Retinal pigment epithelial cell (primary cell): Measurements from ENCODE around the gene INSYN2A.

Experiments
- DNase-seq: peaks from one replicate; pipeline ENCODE4 v3.0.0-alpha.2; 2010; ENCODE audit warnings: low read depth
- H3K4me3 ChIP-seq: 2 replicates; pipeline ENCODE4 v1.5.1; 2011; ENCODE audit warnings: mild to moderate bottlenecking, low read length, control low read depth, moderate library complexity
- TF ChIP-seq, protein P1 (sequence below): conservative IDR thresholded peaks from 2 replicates; pipeline ENCODE4 v1.5.1; 2011; ENCODE audit warnings: low read depth, low read length, control low read depth, inconsistent platforms

The INSYN2A gene

DNA sequence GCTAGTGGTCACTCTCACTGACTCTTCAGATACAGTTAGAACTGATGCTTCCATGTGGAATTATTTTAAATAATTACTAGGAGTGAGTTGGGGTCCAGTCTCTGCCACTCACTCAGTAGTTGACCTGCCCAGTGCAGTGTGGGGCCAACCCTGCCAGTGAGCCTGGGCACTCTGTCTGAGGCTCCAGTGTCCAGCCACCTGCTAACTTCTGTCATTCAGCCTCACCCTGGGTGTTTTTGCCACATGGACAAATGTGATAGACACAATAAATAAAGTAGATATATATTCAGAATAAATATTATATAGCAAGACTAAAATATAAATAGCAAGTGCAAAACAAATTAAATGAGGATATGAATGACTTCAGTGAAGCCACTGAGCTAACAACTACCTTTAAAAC is 7.2 kb downstream of the INSYN2A start:
- no peak for DNase-seq
- no peak overlapping the region for H3K4me3 ChIP-seq
- TF ChIP-seq, protein P1, sequence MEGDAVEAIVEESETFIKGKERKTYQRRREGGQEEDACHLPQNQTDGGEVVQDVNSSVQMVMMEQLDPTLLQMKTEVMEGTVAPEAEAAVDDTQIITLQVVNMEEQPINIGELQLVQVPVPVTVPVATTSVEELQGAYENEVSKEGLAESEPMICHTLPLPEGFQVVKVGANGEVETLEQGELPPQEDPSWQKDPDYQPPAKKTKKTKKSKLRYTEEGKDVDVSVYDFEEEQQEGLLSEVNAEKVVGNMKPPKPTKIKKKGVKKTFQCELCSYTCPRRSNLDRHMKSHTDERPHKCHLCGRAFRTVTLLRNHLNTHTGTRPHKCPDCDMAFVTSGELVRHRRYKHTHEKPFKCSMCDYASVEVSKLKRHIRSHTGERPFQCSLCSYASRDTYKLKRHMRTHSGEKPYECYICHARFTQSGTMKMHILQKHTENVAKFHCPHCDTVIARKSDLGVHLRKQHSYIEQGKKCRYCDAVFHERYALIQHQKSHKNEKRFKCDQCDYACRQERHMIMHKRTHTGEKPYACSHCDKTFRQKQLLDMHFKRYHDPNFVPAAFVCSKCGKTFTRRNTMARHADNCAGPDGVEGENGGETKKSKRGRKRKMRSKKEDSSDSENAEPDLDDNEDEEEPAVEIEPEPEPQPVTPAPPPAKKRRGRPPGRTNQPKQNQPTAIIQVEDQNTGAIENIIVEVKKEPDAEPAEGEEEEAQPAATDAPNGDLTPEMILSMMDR = no peak

DNA sequence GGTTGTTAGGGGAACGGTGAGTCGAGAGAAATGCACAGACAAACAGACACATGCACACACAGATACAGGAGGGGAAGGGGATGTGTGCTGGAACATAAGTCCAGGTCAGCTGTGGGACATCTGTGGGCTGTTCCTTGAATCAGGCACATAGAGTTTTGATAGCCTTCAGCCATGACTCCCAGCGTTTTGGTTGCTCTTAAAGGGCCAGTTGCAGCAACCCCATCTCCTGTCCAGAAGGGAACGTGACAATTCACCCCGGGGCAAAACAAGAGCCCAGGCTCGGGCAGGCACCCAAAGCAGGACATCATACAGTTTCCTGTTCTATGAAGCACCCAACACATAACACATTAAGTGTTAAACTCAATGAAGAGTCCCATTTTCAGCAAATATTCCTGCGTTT is 9.6 kb downstream of the INSYN2A start:
- no peak overlapping the region for H3K4me3 ChIP-seq
- DNase-seq = no peak
- TF ChIP-seq, protein P1 = no peak

DNA sequence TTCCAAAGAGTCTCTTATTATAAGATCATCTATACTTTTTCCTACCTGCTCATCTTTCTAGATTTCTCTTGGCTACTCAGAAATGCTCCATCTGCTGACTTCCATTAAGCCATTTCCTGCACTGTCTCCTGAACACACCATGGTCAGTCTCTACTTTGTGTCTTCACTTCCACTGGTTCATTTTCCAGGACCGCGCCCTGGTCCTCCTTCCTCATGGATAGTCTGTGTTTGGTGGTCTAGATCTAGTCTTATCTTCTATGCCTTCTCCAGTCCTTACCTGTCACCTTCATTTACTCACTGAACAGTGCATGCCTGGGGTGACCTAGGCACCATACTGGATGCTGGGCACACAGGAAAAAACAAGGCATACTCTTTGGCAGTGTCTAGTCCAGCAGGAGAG is 11.8 kb downstream of the INSYN2A start:
- TF ChIP-seq, protein P1 = no peak
- no peak overlapping the region for H3K4me3 ChIP-seq

DNA sequence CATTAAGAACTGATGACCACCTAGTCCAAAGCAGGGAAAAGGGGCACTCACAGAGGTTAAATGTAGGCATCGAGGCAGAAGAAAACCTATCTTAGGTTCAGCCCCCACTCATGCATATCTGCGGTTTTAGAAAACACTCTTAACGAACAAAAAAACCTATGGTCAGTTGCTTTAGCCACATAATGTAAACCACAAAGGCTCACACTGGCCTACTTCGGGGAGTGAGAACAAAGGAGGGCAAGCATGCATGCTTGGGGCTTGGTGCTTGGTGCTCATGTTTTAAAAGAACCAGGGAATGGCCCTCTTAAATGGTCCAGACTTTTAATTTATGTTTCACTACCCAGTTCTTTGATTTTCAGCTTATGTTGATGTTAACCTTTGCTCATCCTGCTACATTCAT is 14.2 kb downstream of the INSYN2A start:
- H3K4me3 ChIP-seq = no peak overlapping the region
- DNase-seq = no peak
- TF ChIP-seq, protein P1 = no peak

More for the DNA sequence above, 11.8 kb downstream of the INSYN2A start:
- no peak for DNase-seq

DNA sequence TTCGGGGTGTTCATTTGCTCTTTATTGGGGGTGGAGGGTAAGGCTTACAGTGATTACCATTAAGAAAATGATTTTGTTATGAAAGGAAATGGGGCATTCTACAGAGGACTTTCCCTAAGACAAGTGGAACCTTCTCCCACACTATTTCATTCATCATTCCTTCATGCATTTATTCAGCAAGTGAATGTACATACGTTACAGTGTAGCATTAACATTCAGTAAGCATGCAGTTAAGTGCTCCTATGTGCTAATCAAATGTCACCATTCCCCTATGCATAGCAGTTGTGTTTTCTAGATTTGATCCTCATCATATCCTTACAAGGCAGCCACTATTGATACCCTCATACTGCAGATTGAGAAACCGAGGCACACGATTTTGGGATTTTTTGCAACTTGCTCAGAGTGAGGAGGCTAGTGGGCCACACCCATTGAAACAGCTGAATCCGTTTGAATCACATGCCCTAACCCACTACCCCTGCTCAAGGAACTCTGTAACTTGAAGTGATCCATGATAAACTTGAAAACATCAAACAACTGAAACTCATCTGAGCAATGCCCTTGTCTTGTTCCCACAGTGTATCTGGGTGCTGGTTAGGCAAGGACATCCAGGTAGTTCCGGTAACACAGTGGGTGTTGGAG is 16.7 kb downstream of the INSYN2A start:
- no peak overlapping the region for H3K4me3 ChIP-seq
- DNase-seq = no peak
- TF ChIP-seq, protein P1 = no peak

DNA sequence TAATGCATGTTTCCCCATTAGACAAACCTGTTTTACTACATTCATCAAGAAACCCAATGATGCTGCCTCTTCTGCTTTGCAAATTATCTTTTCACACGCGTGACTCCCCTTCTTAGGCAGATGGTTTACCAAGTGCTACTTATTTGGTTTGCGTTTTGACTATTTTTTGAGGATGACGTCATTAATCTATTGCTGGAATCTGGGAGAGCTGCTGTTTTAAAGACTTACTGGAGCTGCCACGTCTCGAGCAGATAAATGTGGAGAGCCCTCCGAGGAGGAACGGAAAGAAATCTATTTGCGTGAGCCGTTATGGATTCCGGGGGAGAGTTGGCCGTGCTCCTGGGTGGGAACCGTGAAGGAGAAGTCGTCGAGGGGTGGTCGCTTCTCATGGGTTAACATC is 19.7 kb downstream of the INSYN2A start:
- TF ChIP-seq, protein P1 = no peak
- no peak for DNase-seq
- no peak overlapping the region for H3K4me3 ChIP-seq

DNA sequence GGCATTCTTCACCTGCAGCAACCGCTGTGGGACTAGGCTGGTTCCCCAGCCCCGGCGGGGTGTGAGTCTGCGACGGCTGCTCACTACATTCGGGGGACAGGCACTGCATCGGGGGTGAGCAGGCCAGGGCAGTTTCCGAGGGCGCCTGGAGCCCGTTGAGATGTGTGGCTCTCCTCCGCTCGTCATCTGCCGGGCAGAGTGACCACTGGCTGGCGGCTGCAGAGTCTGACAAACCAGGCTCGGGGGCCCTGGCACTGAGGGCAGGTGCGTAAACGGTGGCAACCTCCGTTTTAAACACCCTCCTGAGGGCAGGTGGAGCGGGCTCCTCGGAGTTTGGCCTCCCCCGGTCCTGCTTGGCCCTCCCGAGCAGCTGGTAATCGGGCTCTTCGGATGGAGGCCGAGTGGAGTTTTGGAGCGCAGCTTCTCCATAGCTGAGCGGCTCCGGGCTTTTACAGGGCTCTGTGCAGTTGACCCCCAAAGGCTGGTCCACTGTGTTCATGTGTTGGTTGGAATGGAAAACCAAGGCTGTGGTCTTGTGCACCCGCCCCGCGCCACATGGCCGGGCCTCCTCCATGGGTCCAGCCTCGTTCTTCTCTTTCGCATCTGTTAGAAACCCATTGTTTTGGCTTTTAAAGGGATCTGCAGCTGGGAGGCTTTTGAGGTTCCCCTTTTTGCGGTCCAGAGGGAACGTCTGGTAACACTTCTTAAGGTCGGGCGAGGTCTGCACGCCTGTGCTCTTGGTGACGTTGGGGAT is 20.9 kb downstream of the INSYN2A start:
- no peak for DNase-seq
- H3K4me3 ChIP-seq = no peak overlapping the region
- TF ChIP-seq, protein P1 = no peak
